Measurements from ENCODE around the gene FBLN5.

DNA sequence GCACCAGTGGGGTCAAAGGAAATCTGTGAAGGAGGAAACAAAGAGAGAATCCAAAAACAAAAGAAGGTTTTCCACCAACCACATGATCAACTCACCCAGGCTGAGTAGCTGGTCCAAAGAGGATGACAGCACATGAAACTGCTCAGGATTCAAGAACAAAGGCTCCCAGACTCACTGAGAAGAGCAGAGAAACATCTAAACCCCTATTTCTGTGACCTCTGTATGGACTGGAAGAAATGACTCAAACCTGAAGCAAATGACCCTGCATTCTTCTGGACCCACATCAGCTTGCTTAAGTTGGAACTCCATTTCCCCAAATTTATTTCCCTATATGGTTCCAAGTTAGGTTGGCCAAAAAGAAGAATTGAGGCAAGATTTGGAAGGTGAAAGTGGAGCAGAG lies 106.4 kb downstream of the FBLN5 start:
- TF ChIP-seq, protein P1, sequence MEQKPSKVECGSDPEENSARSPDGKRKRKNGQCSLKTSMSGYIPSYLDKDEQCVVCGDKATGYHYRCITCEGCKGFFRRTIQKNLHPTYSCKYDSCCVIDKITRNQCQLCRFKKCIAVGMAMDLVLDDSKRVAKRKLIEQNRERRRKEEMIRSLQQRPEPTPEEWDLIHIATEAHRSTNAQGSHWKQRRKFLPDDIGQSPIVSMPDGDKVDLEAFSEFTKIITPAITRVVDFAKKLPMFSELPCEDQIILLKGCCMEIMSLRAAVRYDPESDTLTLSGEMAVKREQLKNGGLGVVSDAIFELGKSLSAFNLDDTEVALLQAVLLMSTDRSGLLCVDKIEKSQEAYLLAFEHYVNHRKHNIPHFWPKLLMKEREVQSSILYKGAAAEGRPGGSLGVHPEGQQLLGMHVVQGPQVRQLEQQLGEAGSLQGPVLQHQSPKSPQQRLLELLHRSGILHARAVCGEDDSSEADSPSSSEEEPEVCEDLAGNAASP (IDR thresholded peaks at IDR 0.05), result no peak
- TF ChIP-seq, protein P2, sequence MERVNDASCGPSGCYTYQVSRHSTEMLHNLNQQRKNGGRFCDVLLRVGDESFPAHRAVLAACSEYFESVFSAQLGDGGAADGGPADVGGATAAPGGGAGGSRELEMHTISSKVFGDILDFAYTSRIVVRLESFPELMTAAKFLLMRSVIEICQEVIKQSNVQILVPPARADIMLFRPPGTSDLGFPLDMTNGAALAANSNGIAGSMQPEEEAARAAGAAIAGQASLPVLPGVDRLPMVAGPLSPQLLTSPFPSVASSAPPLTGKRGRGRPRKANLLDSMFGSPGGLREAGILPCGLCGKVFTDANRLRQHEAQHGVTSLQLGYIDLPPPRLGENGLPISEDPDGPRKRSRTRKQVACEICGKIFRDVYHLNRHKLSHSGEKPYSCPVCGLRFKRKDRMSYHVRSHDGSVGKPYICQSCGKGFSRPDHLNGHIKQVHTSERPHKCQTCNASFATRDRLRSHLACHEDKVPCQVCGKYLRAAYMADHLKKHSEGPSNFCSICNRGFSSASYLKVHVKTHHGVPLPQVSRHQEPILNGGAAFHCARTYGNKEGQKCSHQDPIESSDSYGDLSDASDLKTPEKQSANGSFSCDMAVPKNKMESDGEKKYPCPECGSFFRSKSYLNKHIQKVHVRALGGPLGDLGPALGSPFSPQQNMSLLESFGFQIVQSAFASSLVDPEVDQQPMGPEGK (CRISPR knock-in tag; IDR thresholded peaks at IDR 0.05; ENCODE audit: borderline replicate concordance), result no peak
- no peak for TF ChIP-seq SIX5 (IDR thresholded peaks at IDR 0.05; ENCODE audit: borderline replicate concordance in 1 of 2, insufficient read depth in 1 of 2, low read depth in 1 of 2, low read length in 2 of 2)
- no peak for TF ChIP-seq HIVEP1 (CRISPR knock-in tag; IDR thresholded peaks at IDR 0.05)
- no peak for TF ChIP-seq ZNF146 (CRISPR knock-in tag; IDR thresholded peaks at IDR 0.05; ENCODE audit: unreplicated experiment)
- TF ChIP-seq MXI1 (IDR thresholded peaks at IDR 0.05; ENCODE audit: low read depth, low read length), result no peak
- TF ChIP-seq ZNF274 (IDR thresholded peaks at IDR 0.05; ENCODE audit: borderline replicate concordance, low read depth, low read length), result no peak
- TF ChIP-seq PHF21A (IDR thresholded peaks at IDR 0.05; ENCODE audit: borderline replicate concordance, low read depth), result no peak
- TF ChIP-seq, protein P3, sequence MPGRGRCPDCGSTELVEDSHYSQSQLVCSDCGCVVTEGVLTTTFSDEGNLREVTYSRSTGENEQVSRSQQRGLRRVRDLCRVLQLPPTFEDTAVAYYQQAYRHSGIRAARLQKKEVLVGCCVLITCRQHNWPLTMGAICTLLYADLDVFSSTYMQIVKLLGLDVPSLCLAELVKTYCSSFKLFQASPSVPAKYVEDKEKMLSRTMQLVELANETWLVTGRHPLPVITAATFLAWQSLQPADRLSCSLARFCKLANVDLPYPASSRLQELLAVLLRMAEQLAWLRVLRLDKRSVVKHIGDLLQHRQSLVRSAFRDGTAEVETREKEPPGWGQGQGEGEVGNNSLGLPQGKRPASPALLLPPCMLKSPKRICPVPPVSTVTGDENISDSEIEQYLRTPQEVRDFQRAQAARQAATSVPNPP (IDR thresholded peaks at IDR 0.05; ENCODE audit: borderline replicate concordance, insufficient read depth, insufficient read length), result no peak

All from K562 (cell line).